Body of pancreas (tissue), 4 donors: Measurements from ENCODE around the gene RASL11A. TPM values are rescaled to one million over a fixed set of nuclear protein-coding genes. Genes with fewer than 3 reads are reported as not detected.
"Not testable (repeated sequence)": the region's sequence is repeated elsewhere in the genome, so short reads cannot be mapped to it uniquely, and the experiment has no call there.

Experiments used
- ATAC-seq: fragments of 150-250 bp; one replicate; pipeline ENCODE4 v1.9.1; 2016
- DNase-seq, 4 donors: peaks; one replicate each; pipeline ENCODE4 v3.0.0-alpha.2; 2019
- H3K27ac ChIP-seq, 4 donors: fragments of 200-600 bp; sonication (generic); 1 replicate in 3 of 4; 2 replicates in 1 of 4; pipeline versions ENCODE4 v1.5.1 to v1.6.1; 2016 to 2019; ENCODE audit warnings: mild to moderate bottlenecking in 1 of 4, mixed read lengths in 1 of 4, moderate library complexity in 1 of 4
- H3K27me3 ChIP-seq, 2 donors: fragments of 200-600 bp; sonication (generic); one replicate each; pipeline ENCODE4 v1.6.0; 2016; ENCODE audit warnings: mild to moderate bottlenecking in 1 of 2
- H3K36me3 ChIP-seq, 2 donors: fragments of 200-600 bp; sonication (generic); replicated peaks in 1 of 2; 2 replicates each; pipeline ENCODE4 v1.5.1; 2016; ENCODE audit warnings: low read depth in 2 of 2; ENCODE audit not compliant: insufficient read depth in 1 of 2
- H3K4me1 ChIP-seq: fragments of 200-600 bp; sonication (generic); one replicate; pipeline ENCODE4 v1.6.0; 2016
- H3K4me3 ChIP-seq, 2 donors: fragments of 200-600 bp; sonication (generic); 1 replicate in 1 of 2; 2 replicates in 1 of 2; pipeline ENCODE4 v1.5.1; 2016 to 2019
- H3K9me3 ChIP-seq, 3 donors: fragments of 200-600 bp; sonication (generic); 1 replicate in 2 of 3; 2 replicates in 1 of 3; pipeline ENCODE4 v1.5.1; 2016
- CTCF ChIP-seq, 7 experiments: fragments of 450-650 bp in 4 of 7; fragments of 200-600 bp in 3 of 7; sonication (generic) in 3 of 7; IDR thresholded peaks; one replicate each; pipeline ENCODE4 v1.5.1; 2016 to 2019; ENCODE audit warnings: antibody characterized with exemption in 7 of 7
- POLR2A ChIP-seq, 3 donors: fragments of 450-650 bp; IDR thresholded peaks; one replicate each; pipeline ENCODE4 v1.6.1; 2016; ENCODE audit warnings: antibody characterized with exemption in 3 of 3, mild to moderate bottlenecking in 2 of 3
- WGBS, 2 donors: methylation state at CpG; one replicate each; pipeline ENCODE4 v1.1.5; 2017; 5-methylcytosine and 5-hydroxymethylcytosine counted together
- intact Hi-C: fragments of 100-400 bp; cut with DNase I; formaldehyde crosslinking; loops from one replicate; pipeline ENCODE4 v1.15.1; 2023
- total RNA-seq, 2 donors: library from RNA; depleted of rRNA; stranded (reverse); fragments of >200 nt; gene quantifications; one replicate each; pipeline ENCODE4 v1.1.0, GENCODE V29; 2016

The RASL11A gene
- total RNA-seq, 2 donors from 2014 or later, result 1.3 to 6.5 TPM

DNA sequence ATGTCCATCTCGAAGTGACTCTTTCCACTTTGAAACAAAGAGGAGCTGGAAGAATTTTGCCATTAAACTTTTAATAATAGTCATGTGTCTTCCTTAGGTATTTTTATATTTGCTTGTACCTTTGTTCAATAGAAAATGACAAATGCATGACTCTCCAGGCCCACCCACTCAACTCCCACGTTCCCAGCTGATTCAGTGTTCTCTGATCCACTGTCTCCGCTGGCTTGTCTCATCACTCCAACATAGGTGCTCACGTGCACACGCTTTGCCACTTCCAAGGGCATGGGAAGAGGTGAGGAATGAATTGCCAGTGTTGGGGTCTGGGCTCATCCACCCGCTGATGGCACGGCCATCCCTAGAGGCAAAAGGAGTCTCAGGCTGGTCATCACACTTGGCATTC is 24.5 kb downstream of the RASL11A start:
- Histone ChIP-seq H3K4me3 (no peak overlapping the region), H3K4me1 (no peaks in the 10 kb centered on the region), H3K36me3 (no peaks in the 10 kb centered on the region), H3K27me3 (no peaks in the 10 kb centered on the region), H3K9me3 (no peaks in the 10 kb centered on the region), H3K27ac (no peak overlapping the region)
- ATAC-seq, result no peak
- WGBS, 2 donors, result 65 to 69% methylated on average over 7 of the region's 7 CpGs
- intact Hi-C loops, result no loop called here
- DNase-seq, result no peak
- no peak for TF ChIP-seq POLR2A (IDR thresholded peaks at IDR 0.05)

- Histone ChIP-seq H3K36me3 (no peaks in the 10 kb centered on the region), H3K9me3 (no peaks in the 10 kb centered on the region), H3K4me3 (no peak overlapping the region), H3K27me3 (no peaks in the 10 kb centered on the region), H3K27ac (no peak overlapping the region), H3K4me1 (no peaks in the 10 kb centered on the region)
- TF ChIP-seq CTCF (IDR thresholded peaks at IDR 0.05) (no peak), POLR2A (IDR thresholded peaks at IDR 0.05) (no peak)
- intact Hi-C loops, result no loop called here
- ATAC-seq (no peak), DNase-seq (no peak)
- WGBS, 2 donors, result 59 to 64% methylated on average over 4 of the region's 4 CpGs
These were observed 25.0 kb downstream of the RASL11A start for GRCh38 chr13:27295660-27296059.

DNA sequence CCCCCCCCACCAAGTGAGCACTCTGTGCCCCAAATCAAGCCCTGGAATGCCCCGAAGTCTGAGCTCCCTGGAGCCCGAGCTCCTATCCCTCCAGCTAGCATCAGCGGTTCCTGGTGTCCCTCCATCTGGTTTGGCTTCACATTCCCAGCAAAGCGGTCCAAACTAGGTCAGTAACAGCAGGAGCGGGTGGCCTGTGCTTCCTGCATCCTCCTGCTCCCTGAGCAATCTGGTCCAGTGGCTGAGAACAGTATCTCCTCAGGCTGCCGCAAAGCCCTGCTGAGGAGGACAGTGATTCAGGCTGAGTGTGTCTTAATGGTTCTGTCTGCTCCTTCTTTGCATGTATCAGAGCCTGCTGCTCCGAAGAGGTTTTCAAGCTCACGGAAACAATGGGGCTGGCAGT is 25.9 kb downstream of the RASL11A start:
- no peak for DNase-seq
- Histone ChIP-seq H3K4me3 (no peak overlapping the region), H3K27ac (no peak overlapping the region), H3K36me3 (no peaks in the 10 kb centered on the region), H3K27me3 (no peaks in the 10 kb centered on the region), H3K9me3 (no peaks in the 10 kb centered on the region), H3K4me1 (no peaks in the 10 kb centered on the region)
- intact Hi-C loops, result no loop called here
- no peak for ATAC-seq
- TF ChIP-seq CTCF (IDR thresholded peaks at IDR 0.05), result no peak
- no peak for TF ChIP-seq POLR2A (IDR thresholded peaks at IDR 0.05)
- 71 to 87% methylated on average over 4 to 8 of the region's 8 CpGs for WGBS, 2 donors

GRCh38 chr13:27298849-27299248 is 28.2 kb downstream of the RASL11A start:
- WGBS, 2 donors, result 33 to 41% methylated on average over 5 of the region's 5 CpGs
- no peak for ATAC-seq
- TF ChIP-seq CTCF (IDR thresholded peaks at IDR 0.05), result no peak
- TF ChIP-seq POLR2A (IDR thresholded peaks at IDR 0.05), result no peak
- Histone ChIP-seq H3K27ac (no peak overlapping the region), H3K9me3 (no peaks in the 10 kb centered on the region), H3K27me3 (no peaks in the 10 kb centered on the region), H3K36me3 (no peaks in the 10 kb centered on the region), H3K4me3 (no peak overlapping the region), H3K4me1 (no peaks in the 10 kb centered on the region)
- no peak for DNase-seq
- intact Hi-C loops, result no loop called here

DNA sequence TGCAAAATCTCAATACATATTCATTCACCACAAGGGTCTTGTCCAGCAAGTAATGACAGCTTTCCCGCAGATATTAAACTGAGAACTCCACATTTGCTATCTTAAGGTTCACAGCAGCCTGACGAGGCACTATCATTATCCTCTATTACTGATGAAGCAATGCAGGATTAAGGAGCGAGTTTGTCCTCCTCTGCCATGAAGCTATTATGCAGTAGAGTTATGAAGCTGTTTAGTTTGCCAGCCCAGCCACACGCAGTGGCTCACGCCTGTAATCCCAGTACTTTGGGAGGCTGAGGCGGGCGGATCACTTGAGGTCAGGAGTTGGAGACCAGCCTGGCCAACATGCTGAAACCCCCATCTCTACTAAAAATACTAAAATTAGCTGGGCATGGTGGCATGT is 29.8 kb downstream of the RASL11A start:
- H3K4me3 ChIP-seq, H3K36me3 ChIP-seq, DNase-seq, ATAC-seq, H3K4me1 ChIP-seq, H3K27ac ChIP-seq, H3K27me3 ChIP-seq, H3K9me3 ChIP-seq, intact Hi-C loops: not testable (repeated sequence)
- 79 to 87% methylated on average over 5 to 7 of the region's 7 CpGs for WGBS, 2 donors

DNA sequence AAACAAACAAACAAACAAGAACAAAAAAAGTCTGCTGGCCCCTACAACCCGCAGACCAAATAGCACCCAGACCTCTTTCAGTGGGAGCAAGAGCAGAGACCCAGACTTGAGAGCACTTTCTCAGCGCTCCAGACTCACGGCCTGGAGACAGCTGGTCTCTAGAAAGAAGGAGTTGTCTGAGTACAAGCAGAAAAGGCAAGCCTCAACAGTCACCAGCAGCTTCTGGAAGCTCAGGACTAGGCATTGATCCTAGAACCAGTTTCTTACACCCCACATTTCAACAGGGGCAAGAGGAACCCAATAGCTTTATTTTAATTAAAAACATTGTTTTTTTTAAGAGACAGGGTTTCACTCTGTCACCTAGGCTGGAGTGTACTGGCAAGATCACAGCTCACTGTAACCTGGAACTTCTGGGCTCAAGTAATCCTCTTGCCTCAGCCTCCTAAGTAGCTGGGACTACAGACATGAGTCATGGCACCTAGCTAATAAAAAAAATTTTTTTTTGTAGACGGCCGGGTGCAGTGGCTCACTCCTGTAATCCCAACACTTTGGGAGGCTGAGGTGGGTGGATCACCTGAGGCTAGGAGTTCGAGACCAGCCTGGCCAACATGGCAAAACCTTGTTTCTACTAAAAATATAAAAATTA is 30.4 kb downstream of the RASL11A start:
- H3K27ac ChIP-seq, result no peak overlapping the region
- no peak for TF ChIP-seq POLR2A (IDR thresholded peaks at IDR 0.05)
- no peaks in the 10 kb centered on the region for H3K9me3 ChIP-seq
- intact Hi-C loops, result no loop called here
- H3K27me3 ChIP-seq, result no peaks in the 10 kb centered on the region
- DNase-seq (no peak), ATAC-seq (no peak)
- H3K4me3 ChIP-seq, result no peak overlapping the region
- no peaks in the 10 kb centered on the region for H3K4me1 ChIP-seq
- 72 to 81% methylated on average over 6 of the region's 6 CpGs for WGBS, 2 donors
- no peaks in the 10 kb centered on the region for H3K36me3 ChIP-seq
